GM12878 (cell line): ENCODE results near the gene PCSK1N. TPM values are rescaled to one million over a fixed set of nuclear protein-coding genes. Genes with fewer than 3 reads are reported as not detected.

Source experiments
- ATAC-seq: fragments of 200-7000 bp; cut with Tn5 transposase; 3 replicates; pipeline ENCODE4 v1.9.1; 2020; ENCODE audit warnings: mild to moderate bottlenecking, moderate library complexity
- Bru-seq: library from RNA; stranded (reverse); fragments of 400-500 nt; gene quantifications from one replicate; lab custom pipeline; 2021; lab: Mats Ljungman, UMichigan
- BruChase-seq, 2 experiments: library from RNA; stranded (reverse); fragments of 400-500 nt; gene quantifications; one replicate each; lab custom pipeline; 2021; lab: Mats Ljungman, UMichigan
- BruUV-seq: library from RNA; stranded (reverse); fragments of 400-500 nt; replicated peaks from 2 replicates; lab custom pipeline; 2021; lab: Mats Ljungman, UMichigan
- CTCF ChIA-PET: fragments of 300-600 bp; sonication (Branson Sonifier 250); formaldehyde crosslinking; extraction: SDS; loops from one replicate; lab custom pipeline; 2021; ENCODE audit warnings: inconsistent platforms; lab: Yijun Ruan, JAX
- POLR2A ChIA-PET: fragments of 350-600 bp; formaldehyde crosslinking; extraction: SDS; loops from one replicate; lab custom pipeline; 2021; ENCODE audit warnings: inconsistent platforms; lab: Charles Lee
- RAD21 ChIA-PET: fragments of 300-600 bp; sonication (Branson Sonifier 250); formaldehyde crosslinking; loops from one replicate; lab custom pipeline; 2023; ENCODE audit warnings: antibody characterized with exemption; ENCODE audit not compliant: unreplicated experiment; lab: Charles Lee
- SMC1A ChIA-PET: fragments of 300-600 bp; sonication (Branson Sonifier 250); formaldehyde crosslinking; loops from one replicate; lab custom pipeline; 2023; ENCODE audit not compliant: unreplicated experiment, uncharacterized antibody; lab: Charles Lee
- DNase-seq: peaks from one replicate; pipeline ENCODE4 v3.0.0-alpha.2; 2011; ENCODE audit warnings: low read depth, low spot score
- FAIRE-seq: peaks from 3 replicates; lab custom pipeline; 2011; peaks lifted over from hg19 to GRCh38; lab: Jason Lieb, UNC
- H2AFZ ChIP-seq: 2 replicates; pipeline ENCODE4 v1.6.0; 2011; ENCODE audit warnings: low read depth, low read length, control low read depth; ENCODE audit not compliant: control insufficient read depth
- H3K27ac ChIP-seq: 2 replicates; pipeline ENCODE4 v1.5.1; 2011; ENCODE audit warnings: control low read depth; ENCODE audit not compliant: control insufficient read depth, insufficient read depth
- H3K27me3 ChIP-seq, 2 experiments: replicated peaks in 1 of 2; 2 replicates each; pipeline versions ENCODE4 v1.6.0 to v1.6.1; 2011; ENCODE audit warnings: low read length in 1 of 2; ENCODE audit not compliant: control insufficient read depth in 2 of 2, insufficient read depth in 2 of 2
- H3K36me3 ChIP-seq, 2 experiments: 2 replicates each; pipeline ENCODE4 v1.5.1; 2011; ENCODE audit warnings: low read length in 1 of 2; ENCODE audit not compliant: control insufficient read depth in 2 of 2, insufficient read depth in 2 of 2
- H3K4me1 ChIP-seq: 2 replicates; pipeline ENCODE4 v1.6.1; 2011; ENCODE audit warnings: mild to moderate bottlenecking, low read length, moderate library complexity, mixed read lengths; ENCODE audit not compliant: control insufficient read depth, insufficient read depth
- H3K4me2 ChIP-seq: 2 replicates; pipeline ENCODE4 v1.6.0; 2011; ENCODE audit warnings: control low read depth; ENCODE audit not compliant: control insufficient read depth, insufficient read depth
- H3K4me3 ChIP-seq: fragments of 200-600 bp; sonication (generic); 2 replicates; pipeline ENCODE4 v1.5.1; 2016
- H3K79me2 ChIP-seq: 2 replicates; pipeline ENCODE4 v1.6.0; 2011; ENCODE audit warnings: low read length; ENCODE audit not compliant: control insufficient read depth, insufficient read depth
- H3K9ac ChIP-seq: 2 replicates; pipeline ENCODE4 v1.8.0; 2011; ENCODE audit warnings: low read length, control low read depth, mixed read lengths; ENCODE audit not compliant: control insufficient read depth, insufficient read depth
- H3K9me3 ChIP-seq: replicated peaks from 3 replicates; pipeline ENCODE4 v1.5.1; 2011; ENCODE audit warnings: mild to moderate bottlenecking, low read length; ENCODE audit not compliant: control insufficient read depth, insufficient read depth
- H4K20me1 ChIP-seq: 2 replicates; pipeline ENCODE4 v1.6.0; 2011; ENCODE audit not compliant: control insufficient read depth, insufficient read depth
- BACH1 ChIP-seq: fragments of 450-650 bp; IDR thresholded peaks from 2 replicates; pipeline ENCODE4 v1.6.1; 2017; ENCODE audit warnings: mild to moderate bottlenecking, borderline replicate concordance
- BHLHE40 ChIP-seq, 2 experiments: fragments of 450-650 bp in 1 of 2; IDR thresholded peaks; 2 replicates each; pipeline ENCODE4 v1.6.1; 2011 to 2017; ENCODE audit warnings: low read depth in 2 of 2, borderline replicate concordance in 1 of 2, improper control_type of control experiment in 1 of 2, low read length in 1 of 2, mild to moderate bottlenecking in 1 of 2
- CREB1 ChIP-seq: IDR thresholded peaks from 2 replicates; pipeline ENCODE4 v1.6.1; 2012; ENCODE audit warnings: low read depth, mild to moderate bottlenecking, inconsistent platforms
- FOS ChIP-seq: IDR thresholded peaks from 3 replicates; pipeline ENCODE4 v1.6.1; 2011; ENCODE audit warnings: borderline replicate concordance; ENCODE audit not compliant: insufficient read length; ENCODE audit errors: extremely low read depth
- GABPA ChIP-seq: IDR thresholded peaks from 2 replicates; pipeline ENCODE4 v1.6.1; 2014; ENCODE audit warnings: antibody characterized with exemption, low read depth, mild to moderate bottlenecking, inconsistent platforms
- GATAD2B ChIP-seq: fragments of 450-650 bp; conservative IDR thresholded peaks from 2 replicates; pipeline ENCODE4 v1.6.1; 2017; ENCODE audit warnings: low read depth, mild to moderate bottlenecking, moderate library complexity
- NR2C1 ChIP-seq: fragments of 450-650 bp; IDR thresholded peaks from 2 replicates; pipeline ENCODE4 v1.6.1; 2017; ENCODE audit warnings: antibody characterized with exemption, mild to moderate bottlenecking, moderate library complexity
- NR2F1 ChIP-seq: fragments of 450-650 bp; conservative IDR thresholded peaks from 2 replicates; pipeline ENCODE4 v1.6.1; 2017; ENCODE audit warnings: mild to moderate bottlenecking
- POLR2A ChIP-seq: IDR thresholded peaks from 2 replicates; pipeline ENCODE4 v1.6.1; 2011; ENCODE audit warnings: low read depth, mild to moderate bottlenecking, low read length
- PRDM15 ChIP-seq: fragments of 450-650 bp; formaldehyde crosslinking; IDR thresholded peaks from 2 replicates; pipeline ENCODE4 v1.4.0; 2020; ENCODE audit warnings: mild to moderate bottlenecking, moderate library complexity
- STAT3 ChIP-seq: IDR thresholded peaks from 2 replicates; pipeline ENCODE4 v1.6.1; 2011; ENCODE audit warnings: low read depth, low read length, improper control_type of control experiment
- TARDBP ChIP-seq: IDR thresholded peaks from 2 replicates; pipeline ENCODE4 v1.6.1; 2016; ENCODE audit warnings: borderline replicate concordance
- WGBS: methylation state at CpG from one replicate; pipeline ENCODE4 v1.1.6; 2016; ENCODE audit warnings: low lambda C conversion rate; ENCODE audit not compliant: insufficient replicate concordance, insufficient coverage; ENCODE audit errors: missing lambda C conversion rate; 5-methylcytosine and 5-hydroxymethylcytosine counted together
- in situ Hi-C: fragments of 300-500 bp; cut with MboI; formaldehyde crosslinking; loops from 9 replicates; pipeline ENCODE4 v1.14.3; 2018; ENCODE audit warnings: mixed read lengths
- intact Hi-C: fragments of 100-400 bp; cut with micrococcal nuclease; formaldehyde crosslinking; loops from one replicate; pipeline ENCODE4 v1.14.2; 2022; ENCODE audit not compliant: unreplicated experiment
- long read RNA-seq, 2 experiments: library from polyadenylated mRNA; unstranded; transcript quantifications; one replicate each; pipeline ENCODE4 v2.0.0, GENCODE V29; 2019 to 2020
- polyA minus RNA-seq, 3 experiments: library from RNA; depleted of rRNA, polyadenylated mRNA; stranded (reverse); fragments of >200 nt; gene quantifications; 2 replicates each; pipeline ENCODE4 v1.2.3, GENCODE V29; 2011
- polyA plus RNA-seq, 11 experiments: library from polyadenylated mRNA; depleted of rRNA in 4 of 11; unstranded in 6 of 11; stranded (reverse) in 5 of 11; fragments of >200 nt; fragmentation: Nextera tagmentation in 4 of 11; fragmentation: Illumina TruSeq in 1 of 11; extraction: Ambion mirVana in 4 of 11; extraction: Trizol in 1 of 11; gene quantifications; 1 replicate in 1 of 11; 2 replicates in 10 of 11; pipeline versions ENCODE4 v1.2.1 to v1.2.3, GENCODE V29; 2011 to 2016; ENCODE audit warnings: inconsistent platforms in 2 of 11, missing spikeins in 2 of 11, low read depth in 1 of 11
- total RNA-seq, 4 experiments: library from RNA; depleted of rRNA in 3 of 4; stranded (reverse); fragments of >200 nt in 3 of 4; fragmentation: Illumina TruSeq in 1 of 4; extraction: Trizol in 1 of 4; gene quantifications; 2 replicates each; pipeline versions ENCODE4 v1.2.1 to v1.2.3, GENCODE V29; 2013 to 2021
- TF ChIP-seq, protein P1 (sequence below): fragments of 450-650 bp; IDR thresholded peaks from 2 replicates; pipeline ENCODE4 v1.6.1; 2017; ENCODE audit warnings: antibody characterized with exemption, mild to moderate bottlenecking, moderate library complexity

Gene PCSK1N, protein sequence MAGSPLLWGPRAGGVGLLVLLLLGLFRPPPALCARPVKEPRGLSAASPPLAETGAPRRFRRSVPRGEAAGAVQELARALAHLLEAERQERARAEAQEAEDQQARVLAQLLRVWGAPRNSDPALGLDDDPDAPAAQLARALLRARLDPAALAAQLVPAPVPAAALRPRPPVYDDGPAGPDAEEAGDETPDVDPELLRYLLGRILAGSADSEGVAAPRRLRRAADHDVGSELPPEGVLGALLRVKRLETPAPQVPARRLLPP
- total RNA-seq (2013; cell fraction: nucleolus; rRNA removed): not detected in 2 replicates
- total RNA-seq (2014; rRNA removed) (not detected in 2 replicates), total RNA-seq (2014; rRNA removed; fragmentation: Illumina TruSeq; extraction: Trizol) (not detected in 2 replicates), total RNA-seq (2021) (not detected in 2 replicates), polyA plus RNA-seq (2011; rRNA removed) (not detected in 2 replicates), polyA plus RNA-seq (2014; fragmentation: Illumina TruSeq; extraction: Trizol) (not detected in 2 replicates), polyA plus RNA-seq (2014; fragmentation: Nextera tagmentation; extraction: Ambion mirVana) (not detected), polyA plus RNA-seq (2014; rRNA removed) (not detected in 2 replicates), polyA plus RNA-seq (2016; fragmentation: Nextera tagmentation; extraction: Ambion mirVana) (under 1 TPM in 1 of 2 experiments, not detected in 1; 0.19 TPM), polyA minus RNA-seq (2011; rRNA and poly(A)+ RNA removed) (not detected in 2 replicates), Bru-seq, nascent RNA (not detected), BruChase-seq, experiment 1, labeled RNA remaining after a 6-hour chase (not detected), BruChase-seq, experiment 2, labeled RNA remaining after a 2-hour chase (not detected)
- polyA plus RNA-seq (2011; ENCODE audit: low read depth): not detected
- polyA plus RNA-seq (2011; cell fraction: cytosol; rRNA removed): not detected in 2 replicates
- not detected in 2 replicates for polyA plus RNA-seq (2011; cell fraction: nucleus; rRNA removed)
- polyA plus RNA-seq (2012): not detected in 2 replicates
- polyA minus RNA-seq (2011; cell fraction: cytosol; rRNA and poly(A)+ RNA removed): not detected in 2 replicates
- not detected in 2 replicates for polyA minus RNA-seq (2011; cell fraction: nucleus; rRNA and poly(A)+ RNA removed)
- long read RNA-seq, experiment 1: 0 reads
- long read RNA-seq, experiment 2: 0 reads

DNA sequence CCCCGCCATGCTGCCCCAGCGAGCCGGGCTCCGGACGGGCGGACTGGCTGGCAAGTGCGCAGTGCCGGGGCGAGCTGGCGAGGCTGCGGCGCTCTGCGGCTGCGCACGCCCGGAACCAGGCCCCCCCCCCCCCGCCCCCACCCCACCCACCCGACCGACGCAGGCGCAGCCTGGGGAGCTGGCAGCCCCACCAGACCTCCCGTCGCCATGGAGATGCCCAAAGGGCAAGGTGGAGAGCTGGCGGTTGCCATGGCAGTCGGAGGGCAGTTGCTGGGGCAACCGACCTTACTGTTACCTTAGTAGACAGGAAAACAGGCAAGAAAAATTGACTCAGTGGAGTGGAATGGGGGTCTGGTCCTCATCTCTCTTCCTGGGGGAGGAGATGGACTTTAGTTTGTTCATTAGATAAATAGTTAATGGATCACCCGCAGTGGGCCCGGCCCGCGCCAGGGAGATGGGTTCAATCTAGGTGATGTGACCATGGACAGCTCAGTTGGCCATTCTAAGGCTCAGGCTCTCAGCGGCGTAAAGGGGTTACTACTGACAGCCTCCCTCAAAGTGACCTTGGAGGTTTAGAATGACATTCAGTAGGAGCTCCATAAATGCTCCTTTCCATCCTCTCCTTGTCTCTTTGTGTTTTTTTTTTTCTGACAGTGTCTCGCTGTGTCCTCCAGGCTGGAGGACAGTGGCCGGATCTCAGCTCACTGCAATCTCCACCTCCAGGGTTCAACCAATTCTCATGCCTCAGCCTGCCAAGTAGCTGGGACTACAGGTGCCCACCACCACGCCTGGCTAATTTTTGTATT is at the start of gene PCSK1N:
Gene PCSK1N, minus strand, starts transcription at position 87 of the 806 bp plus-strand sequence. Its CDS starts 78 bp downstream, at position 9.
- in situ Hi-C loops: no loop called here
- H3K79me2 ChIP-seq: no peaks in the 10 kb centered on the region
- ChIA-PET RAD21 (no interaction called here), POLR2A (no interaction called here), SMC1A (no interaction called here), CTCF (interaction anchor here (1.4 kb wide), 1 partner anchor 37 kb away, joined by 4 read pairs; no protein-coding TSS in a partner anchor)
- DNase-seq (no peak), ATAC-seq (no peak), FAIRE-seq (no peak)
- no peaks in the 10 kb centered on the region for H3K27me3 ChIP-seq
- H3K9ac ChIP-seq: no peak within 1 kb of the TSS
- 55% methylated on average over 16 of the region's 35 CpGs for WGBS
- no peak within 1 kb of the TSS for H2AFZ ChIP-seq
- H3K4me3 ChIP-seq: no peak within 1 kb of the TSS
- no TSS peak for BruUV-seq
- H3K4me2 ChIP-seq: no peak within 1 kb of the TSS
- intact Hi-C loops: no loop called here
- H3K9me3 ChIP-seq: no peaks in the 10 kb centered on the region; the same call in 2 of the 3 replicates
- no peaks in the 10 kb centered on the region for H4K20me1 ChIP-seq
- no peak within 1 kb of the TSS for H3K27ac ChIP-seq
- H3K36me3 ChIP-seq: no peaks in the 10 kb centered on the region
- no peaks in the 10 kb centered on the region for H3K4me1 ChIP-seq
- TF ChIP-seq GABPA: no peak
- TF ChIP-seq NR2F1: no peak
- no peak for TF ChIP-seq STAT3
- no peak for TF ChIP-seq BACH1
- TF ChIP-seq, protein P1, sequence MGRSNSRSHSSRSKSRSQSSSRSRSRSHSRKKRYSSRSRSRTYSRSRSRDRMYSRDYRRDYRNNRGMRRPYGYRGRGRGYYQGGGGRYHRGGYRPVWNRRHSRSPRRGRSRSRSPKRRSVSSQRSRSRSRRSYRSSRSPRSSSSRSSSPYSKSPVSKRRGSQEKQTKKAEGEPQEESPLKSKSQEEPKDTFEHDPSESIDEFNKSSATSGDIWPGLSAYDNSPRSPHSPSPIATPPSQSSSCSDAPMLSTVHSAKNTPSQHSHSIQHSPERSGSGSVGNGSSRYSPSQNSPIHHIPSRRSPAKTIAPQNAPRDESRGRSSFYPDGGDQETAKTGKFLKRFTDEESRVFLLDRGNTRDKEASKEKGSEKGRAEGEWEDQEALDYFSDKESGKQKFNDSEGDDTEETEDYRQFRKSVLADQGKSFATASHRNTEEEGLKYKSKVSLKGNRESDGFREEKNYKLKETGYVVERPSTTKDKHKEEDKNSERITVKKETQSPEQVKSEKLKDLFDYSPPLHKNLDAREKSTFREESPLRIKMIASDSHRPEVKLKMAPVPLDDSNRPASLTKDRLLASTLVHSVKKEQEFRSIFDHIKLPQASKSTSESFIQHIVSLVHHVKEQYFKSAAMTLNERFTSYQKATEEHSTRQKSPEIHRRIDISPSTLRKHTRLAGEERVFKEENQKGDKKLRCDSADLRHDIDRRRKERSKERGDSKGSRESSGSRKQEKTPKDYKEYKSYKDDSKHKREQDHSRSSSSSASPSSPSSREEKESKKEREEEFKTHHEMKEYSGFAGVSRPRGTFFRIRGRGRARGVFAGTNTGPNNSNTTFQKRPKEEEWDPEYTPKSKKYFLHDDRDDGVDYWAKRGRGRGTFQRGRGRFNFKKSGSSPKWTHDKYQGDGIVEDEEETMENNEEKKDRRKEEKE: no peak
- TF ChIP-seq CREB1: no peak
- TF ChIP-seq PRDM15 (CRISPR knock-in tag): no peak
- TF ChIP-seq BHLHE40 (IDR thresholded peaks at IDR 0.05; ENCODE audit: borderline replicate concordance in 1 of 2, low read depth in 2 of 2, low read length in 1 of 2): no peak
- no peak for TF ChIP-seq POLR2A
- no peak for TF ChIP-seq TARDBP
- no peak for TF ChIP-seq FOS
- no peak for TF ChIP-seq NR2C1
- TF ChIP-seq GATAD2B: no peak
